ENCODE data around the gene ABCB8.
"Not testable (repeated sequence)": the region's sequence is repeated elsewhere in the genome, so short reads cannot be mapped to it uniquely, and the experiment has no call there.

The ABCB8 gene

DNA sequence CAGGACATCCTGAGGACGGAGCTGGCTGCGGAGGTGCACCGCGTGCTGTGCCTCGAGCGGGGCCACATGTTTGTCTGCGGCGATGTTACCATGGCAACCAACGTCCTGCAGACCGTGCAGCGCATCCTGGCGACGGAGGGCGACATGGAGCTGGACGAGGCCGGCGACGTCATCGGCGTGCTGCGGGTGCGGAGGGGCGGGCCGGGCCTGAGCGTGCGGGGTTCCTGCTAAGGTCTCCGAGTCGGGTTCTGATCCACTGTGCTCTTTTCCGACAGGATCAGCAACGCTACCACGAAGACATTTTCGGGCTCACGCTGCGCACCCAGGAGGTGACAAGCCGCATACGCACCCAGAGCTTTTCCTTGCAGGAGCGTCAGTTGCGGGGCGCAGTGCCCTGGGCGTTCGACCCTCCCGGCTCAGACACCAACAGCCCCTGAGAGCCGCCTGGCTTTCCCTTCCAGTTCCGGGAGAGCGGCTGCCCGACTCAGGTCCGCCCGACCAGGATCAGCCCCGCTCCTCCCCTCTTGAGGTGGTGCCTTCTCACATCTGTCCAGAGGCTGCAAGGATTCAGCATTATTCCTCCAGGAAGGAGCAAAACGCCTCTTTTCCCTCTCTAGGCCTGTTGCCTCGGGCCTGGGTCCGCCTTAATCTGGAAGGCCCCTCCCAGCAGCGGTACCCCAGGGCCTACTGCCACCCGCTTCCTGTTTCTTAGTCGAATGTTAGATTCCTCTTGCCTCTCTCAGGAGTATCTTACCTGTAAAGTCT is 14.3 kb upstream of the ABCB8 start:
- DNase-seq (ENCODE audit: low read depth in 2 of 2) = peak; percentile 53 to 74

- DNase-seq (ENCODE audit: low read depth in 2 of 2) = no peak
These were observed 13.3 kb upstream of the ABCB8 start for GRCh38 chr7:151014950-151015349.

- DNase-seq (ENCODE audit: low read depth in 2 of 2) = no peak
These were observed 12.3 kb upstream of the ABCB8 start for GRCh38 chr7:151015967-151016366.

- DNase-seq (ENCODE audit: low read depth in 2 of 2) = no peak
These were observed 11.7 kb upstream of the ABCB8 start for GRCh38 chr7:151016505-151016904.

DNA sequence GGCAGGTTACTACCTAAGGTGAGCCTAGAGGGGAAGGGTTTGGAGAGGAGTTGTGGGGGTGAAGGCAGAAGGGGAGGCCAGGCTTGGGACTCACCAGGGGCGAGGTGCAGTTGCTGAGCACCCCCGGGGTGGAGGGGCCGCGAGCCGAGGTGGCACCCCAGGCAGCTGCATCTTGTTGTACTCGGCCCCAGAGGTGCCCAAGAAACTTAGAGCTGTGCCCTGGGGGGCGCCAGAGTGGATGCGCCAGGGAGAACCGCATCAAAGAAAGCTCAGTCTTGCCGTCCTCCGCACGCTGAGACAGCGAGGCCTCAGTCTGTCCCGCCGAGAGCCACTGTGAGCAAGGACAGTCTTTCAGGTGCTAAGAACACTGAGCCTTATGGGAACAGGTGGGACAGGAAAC is 11.3 kb upstream of the ABCB8 start:
- no peak for DNase-seq (ENCODE audit: low read depth in 2 of 2)

DNA sequence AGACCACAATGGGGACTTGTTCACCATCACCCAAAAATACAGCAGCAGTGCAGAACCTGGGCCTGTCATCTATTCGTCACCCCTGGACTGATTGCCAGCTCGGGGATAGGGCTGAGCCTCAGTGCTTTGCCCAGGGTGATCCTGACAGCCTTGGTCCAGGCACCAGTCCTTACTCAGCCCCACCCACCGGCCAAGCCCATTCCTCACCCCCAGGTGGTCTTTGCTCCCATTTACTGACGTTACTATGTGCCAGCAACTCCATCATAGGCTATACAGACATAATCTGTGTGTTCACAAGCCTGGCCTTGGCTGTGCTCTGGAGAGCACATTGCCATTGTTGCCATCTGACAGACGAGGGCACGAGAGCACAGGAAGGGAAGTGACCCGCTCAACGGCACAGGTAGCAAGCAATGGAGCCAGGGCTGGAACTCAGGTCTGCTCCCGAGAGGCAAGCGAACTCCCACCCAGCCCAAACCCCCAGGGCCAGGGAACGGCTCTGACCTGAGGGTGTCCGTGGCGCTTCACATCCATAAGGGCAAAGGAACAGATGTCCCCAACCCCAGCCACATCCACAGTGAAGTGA is 10.8 kb upstream of the ABCB8 start:
- no peak for DNase-seq (ENCODE audit: low read depth in 2 of 2)

GRCh38 chr7:151017953-151018420 is 10.3 kb upstream of the ABCB8 start:
- DNase-seq (ENCODE audit: low read depth in 2 of 2) = peak; percentile 56 to 63

GRCh38 chr7:151018421-151019129 is 9.7 kb upstream of the ABCB8 start:
- DNase-seq (ENCODE audit: low read depth in 2 of 2) = no peak

DNA sequence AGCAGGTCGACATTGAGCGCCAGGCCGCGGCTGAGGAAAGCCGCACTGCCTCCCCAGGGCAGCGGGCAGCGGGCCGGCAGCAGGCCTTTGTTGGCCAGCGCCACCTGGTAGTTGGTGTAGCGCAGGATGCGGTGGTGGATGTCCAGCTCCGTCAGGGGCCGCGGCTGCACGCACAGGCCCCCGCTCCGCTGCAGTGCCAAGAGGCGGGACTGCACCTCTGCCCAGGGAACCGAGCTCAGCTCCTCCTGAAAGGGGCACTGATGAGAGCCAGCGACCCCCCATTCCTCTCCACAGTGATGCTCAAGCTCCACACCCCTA is 9.2 kb upstream of the ABCB8 start:
- DNase-seq (ENCODE audit: low read depth in 2 of 2) = no peak

GRCh38 chr7:151020231-151020630 is 8.0 kb upstream of the ABCB8 start:
- no peak for DNase-seq (ENCODE audit: low read depth in 2 of 2)

GRCh38 chr7:151023232-151023631 is 5.0 kb upstream of the ABCB8 start:
- no peak for DNase-seq (ENCODE audit: low read depth in 2 of 2)

- DNase-seq (ENCODE audit: low read depth in 2 of 2) = no peak
These were observed 3.7 kb upstream of the ABCB8 start, which contains the start of gene ATG9B for GRCh38 chr7:151024435-151025056. Gene ATG9B, minus strand, starts transcription at chr7:151024494. Its CDS starts 71 bp downstream, at chr7:151024423.

DNA sequence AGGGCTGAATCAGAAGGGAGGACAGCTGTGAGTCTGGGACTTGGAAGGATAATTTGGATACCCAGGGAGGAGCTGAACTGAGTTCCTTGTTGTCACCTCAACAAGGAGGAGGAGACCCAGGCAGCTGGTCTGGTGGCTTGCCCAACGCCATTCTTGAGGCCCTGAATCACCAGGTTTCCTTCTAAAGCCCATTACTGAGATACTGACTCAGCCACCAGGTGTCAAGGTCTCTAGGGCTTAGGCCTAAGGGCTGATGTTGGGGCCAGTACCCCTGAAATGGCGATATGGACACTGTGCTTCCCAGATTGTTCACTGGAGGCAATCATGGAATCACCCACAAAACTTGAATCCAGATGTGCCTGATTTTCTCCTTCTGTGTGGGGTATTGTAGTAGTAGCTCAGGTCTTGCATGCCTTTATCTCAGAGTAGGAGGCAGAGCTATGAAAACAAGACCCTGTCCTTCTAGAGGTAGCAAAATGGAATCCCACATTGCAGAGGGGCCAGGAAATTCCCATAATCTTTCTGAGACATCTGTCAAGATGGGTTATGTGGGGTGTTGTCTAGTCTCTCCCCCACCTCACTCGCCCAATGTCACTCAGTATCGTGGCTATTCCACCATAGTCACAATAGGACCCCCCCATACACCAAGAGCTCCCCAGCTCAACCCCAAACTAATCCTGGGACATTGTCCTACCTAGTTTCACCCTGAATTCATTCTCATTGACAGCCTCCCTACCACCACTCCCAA is 2.2 kb upstream of the ABCB8 start:
- no peak for DNase-seq (ENCODE audit: low read depth in 2 of 2)

DNA sequence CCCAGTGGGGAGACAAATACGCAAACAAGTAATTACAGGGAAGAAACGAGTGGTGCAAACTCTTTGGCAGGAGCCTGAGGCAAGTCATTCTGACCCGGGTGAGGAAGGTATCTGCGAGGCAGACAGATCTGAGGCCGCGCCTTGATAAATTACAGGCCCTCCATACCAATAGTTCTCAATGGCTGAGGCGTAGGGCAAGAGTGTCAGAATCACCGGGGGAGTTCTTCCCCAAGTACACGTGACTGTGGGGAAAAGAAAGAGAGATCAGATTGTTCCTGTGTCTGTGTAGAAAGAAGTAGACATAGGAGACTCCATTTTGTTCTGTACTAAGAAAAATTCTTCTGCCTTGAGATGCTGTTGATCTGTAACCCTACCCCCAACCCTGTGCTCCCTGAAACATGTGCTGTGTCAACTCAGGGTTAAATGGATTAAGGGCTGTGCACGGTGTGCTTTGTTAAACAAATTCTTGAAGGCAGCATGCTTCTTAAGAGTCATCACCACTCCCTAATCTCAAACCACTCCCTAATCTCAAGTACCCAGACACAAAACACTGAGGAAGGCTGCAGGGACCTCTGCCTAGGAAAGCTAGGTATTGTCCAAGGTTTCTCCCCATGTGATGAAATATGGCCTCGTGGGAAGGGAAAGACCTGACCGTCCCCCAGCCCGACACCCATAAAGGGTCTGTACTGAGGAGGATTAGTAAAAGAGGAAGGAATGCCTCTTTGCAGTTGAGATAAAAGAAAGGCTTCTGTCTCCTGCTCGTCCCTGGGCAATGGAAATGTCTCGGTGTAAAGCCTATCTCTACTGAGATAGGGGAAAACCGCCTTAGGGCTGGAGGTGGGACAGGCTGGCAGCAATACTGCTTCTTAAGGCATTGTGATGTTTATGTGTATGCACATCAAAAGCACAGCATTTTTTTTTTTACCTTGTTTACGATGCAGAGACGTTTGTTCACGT is 1.2 kb upstream of the ABCB8 start:
- DNase-seq (ENCODE audit: low read depth in 2 of 2) = not testable (repeated sequence)

DNA sequence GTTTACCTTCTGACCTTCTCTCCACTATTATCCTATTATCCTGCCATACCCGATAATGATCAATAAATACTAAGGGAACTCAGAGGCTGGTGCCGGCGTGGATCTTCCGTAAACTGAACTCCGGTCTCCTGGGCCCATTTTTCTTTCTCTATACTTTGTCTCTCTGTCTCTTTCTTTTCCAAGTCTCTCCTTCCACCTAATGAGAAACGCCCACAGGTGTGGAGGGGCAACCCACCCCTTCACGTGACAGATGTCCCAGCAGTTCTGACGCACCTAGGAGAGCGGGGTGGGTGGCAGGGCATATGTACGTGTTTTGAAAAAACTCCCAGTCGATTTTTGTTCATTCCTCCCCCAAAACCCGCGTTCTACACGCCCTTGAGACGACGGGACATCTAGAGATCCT is 521 bp upstream of the ABCB8 start:
- DNase-seq (ENCODE audit: low read depth in 2 of 2) = not testable (repeated sequence)

- DNase-seq (ENCODE audit: low read depth in 2 of 2) = no peak
These were observed 775 bp downstream of the ABCB8 start for GRCh38 chr7:151028948-151029501.

DNA sequence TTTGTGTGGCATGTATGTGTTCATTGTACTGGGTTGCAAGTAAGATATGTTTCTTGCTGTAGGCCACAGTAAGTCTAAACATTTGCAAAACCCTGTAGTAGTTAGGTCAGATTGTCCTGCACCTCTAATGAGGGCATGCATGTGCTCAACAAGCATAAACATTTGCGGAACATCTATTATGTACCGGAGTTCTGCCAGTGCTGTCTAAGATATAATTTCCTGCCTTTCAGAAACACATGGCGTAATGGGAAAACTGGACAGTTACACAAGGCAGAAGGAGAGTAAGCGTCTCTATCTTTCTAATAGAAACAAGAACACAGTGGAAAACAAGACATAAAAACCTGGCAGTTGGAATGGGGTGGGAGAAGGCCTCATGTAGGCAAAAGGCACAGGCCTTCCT is 2.8 kb downstream of the ABCB8 start:
- no peak for DNase-seq (ENCODE audit: low read depth in 2 of 2)

GRCh38 chr7:151032936-151033863 is 5.0 kb downstream of the ABCB8 start:
- DNase-seq (ENCODE audit: low read depth in 2 of 2) = no peak

GRCh38 chr7:151033864-151034249 is 5.6 kb downstream of the ABCB8 start:
- no peak for DNase-seq (ENCODE audit: low read depth in 2 of 2)

Measured in activated CD8-positive, alpha-beta memory T cell treated with anti-CD3 and anti-CD28 coated beads for 4 hours (primary cell).